NCI-H446 (cell line): Measurements from ENCODE around the gene PITPNM3.

Experiments used
- DNase-seq, 2 experiments: peaks; one replicate each; lab custom pipeline; 2025; lab: John Stamatoyannopoulos, UW

Gene PITPNM3

DNA sequence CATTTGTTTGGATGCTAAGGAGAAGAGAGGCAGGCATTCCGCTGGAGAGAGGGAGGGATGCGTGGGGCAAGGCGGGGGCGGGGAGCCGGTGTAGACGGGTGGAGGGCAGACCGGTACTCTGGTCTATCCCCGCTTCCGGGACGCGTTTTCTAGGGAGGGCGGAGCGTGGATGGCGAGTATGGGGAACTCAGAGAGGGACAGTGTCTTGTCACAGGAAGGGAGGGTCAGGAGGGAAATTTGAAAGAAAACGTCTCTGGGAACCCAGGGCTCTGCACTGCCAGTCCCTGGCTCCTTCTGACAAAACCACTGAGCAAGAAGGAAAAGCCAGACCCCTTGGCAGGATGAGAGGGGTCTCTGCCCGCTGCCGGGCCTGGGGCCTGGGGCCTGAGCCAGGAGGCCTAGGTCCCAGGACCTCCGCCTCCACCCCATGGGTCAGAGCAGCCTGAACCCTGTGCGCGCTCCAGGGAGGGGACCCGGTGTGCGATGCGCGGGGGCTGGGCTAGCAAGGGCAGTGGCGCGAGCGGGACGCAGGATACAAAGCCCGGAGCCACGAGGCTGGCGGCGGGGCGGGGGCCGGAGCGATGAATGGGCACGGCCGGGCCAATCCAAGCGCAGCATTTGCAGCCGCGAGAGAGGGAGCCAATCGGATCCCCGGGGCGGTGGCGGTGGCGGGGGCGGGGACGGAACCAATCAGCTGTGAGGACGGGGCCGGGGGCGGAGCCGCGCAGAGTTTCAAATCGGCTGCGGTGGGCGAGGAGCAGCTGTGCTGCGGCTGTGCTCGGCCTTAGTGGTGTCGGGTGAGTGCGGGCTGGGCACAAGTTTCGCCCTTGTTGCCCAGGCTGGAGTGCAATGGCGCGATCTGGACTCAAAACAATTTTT lies 112.4 kb downstream of the PITPNM3 start, which contains the start of gene PIMREG:
Gene PIMREG (plus strand): TSS at position 764 of the 879 bp plus-strand sequence. CDS start 656 bp downstream, outside the sequence.
- peak; percentile 90 to 96 for DNase-seq

GRCh38 chr17:6442775-6443174 lies 113.6 kb downstream of the PITPNM3 start:
- no peak for DNase-seq

GRCh38 chr17:6439951-6440350 lies 116.4 kb downstream of the PITPNM3 start:
- DNase-seq = no peak

DNA sequence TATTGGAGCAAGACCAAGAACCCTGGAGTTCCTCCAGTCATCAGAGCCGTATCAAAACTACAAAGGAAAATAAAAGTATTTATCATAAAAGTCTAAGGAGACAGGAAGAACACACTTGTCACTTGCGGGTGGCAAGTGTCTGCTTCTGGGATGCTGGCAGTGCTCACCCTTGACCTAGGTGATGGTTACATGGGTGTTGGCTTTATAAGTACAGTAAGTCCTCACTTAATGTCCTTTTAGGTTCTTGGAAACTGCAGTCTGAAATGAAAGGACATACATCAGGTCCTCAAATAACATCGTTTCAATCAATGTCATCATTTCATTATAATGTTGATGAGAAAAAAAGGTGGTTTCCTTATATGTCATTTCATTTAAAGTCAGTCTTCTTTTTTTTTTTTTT lies 118.4 kb downstream of the PITPNM3 start:
- DNase-seq = no peak

DNA sequence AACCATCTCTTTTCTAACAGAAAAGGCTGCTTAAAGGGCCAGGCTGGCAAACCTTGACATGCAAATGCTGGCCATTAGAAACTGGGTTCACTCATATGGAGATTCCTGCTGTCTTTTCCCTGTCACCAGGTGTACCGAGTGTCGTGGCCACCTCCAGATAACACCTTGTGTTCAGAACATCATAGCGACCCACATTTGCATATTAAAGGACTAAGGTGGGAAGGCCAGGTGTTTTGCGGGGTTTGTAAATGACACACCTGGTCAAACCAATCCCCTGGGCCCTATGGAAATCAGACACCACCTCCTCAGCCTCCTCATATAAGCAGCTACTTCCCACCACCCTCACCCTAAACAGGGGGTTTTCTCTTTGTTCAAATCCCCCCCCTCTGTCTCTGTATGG lies 118.9 kb downstream of the PITPNM3 start:
- DNase-seq = no peak

- DNase-seq = peak; percentile 3 to 77
These were observed 120.4 kb downstream of the PITPNM3 start for GRCh38 chr17:6435968-6436367.

DNA sequence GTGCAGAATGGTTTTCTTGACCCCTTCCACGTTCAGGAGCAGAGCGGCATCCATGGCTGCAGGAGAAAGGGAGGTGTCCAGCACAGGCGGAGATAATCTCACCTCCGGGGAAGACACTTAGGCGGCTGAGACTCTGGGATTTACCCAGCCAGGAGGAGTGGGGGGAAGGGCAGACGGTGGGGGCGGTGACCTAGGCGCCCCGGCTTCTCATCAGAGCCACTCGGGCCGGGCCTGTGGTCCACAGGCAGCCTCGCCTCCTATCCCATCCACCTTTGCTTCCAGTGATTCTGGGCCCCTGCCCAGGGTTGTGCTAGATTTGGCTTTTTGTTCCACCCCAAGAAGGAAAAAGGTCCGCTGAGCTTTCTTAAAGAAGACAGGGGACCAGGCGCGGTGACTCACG lies 121.3 kb downstream of the PITPNM3 start, which contains the start of gene AIPL1:
Gene AIPL1 (minus strand): TSS at position 71 of the 400 bp plus-strand sequence. CDS start 17 bp downstream, at position 54.
- DNase-seq = no peak

GRCh38 chr17:6430769-6431168 lies 125.6 kb downstream of the PITPNM3 start:
- DNase-seq = no peak

GRCh38 chr17:6429266-6429665 lies 127.1 kb downstream of the PITPNM3 start:
- no peak for DNase-seq

DNA sequence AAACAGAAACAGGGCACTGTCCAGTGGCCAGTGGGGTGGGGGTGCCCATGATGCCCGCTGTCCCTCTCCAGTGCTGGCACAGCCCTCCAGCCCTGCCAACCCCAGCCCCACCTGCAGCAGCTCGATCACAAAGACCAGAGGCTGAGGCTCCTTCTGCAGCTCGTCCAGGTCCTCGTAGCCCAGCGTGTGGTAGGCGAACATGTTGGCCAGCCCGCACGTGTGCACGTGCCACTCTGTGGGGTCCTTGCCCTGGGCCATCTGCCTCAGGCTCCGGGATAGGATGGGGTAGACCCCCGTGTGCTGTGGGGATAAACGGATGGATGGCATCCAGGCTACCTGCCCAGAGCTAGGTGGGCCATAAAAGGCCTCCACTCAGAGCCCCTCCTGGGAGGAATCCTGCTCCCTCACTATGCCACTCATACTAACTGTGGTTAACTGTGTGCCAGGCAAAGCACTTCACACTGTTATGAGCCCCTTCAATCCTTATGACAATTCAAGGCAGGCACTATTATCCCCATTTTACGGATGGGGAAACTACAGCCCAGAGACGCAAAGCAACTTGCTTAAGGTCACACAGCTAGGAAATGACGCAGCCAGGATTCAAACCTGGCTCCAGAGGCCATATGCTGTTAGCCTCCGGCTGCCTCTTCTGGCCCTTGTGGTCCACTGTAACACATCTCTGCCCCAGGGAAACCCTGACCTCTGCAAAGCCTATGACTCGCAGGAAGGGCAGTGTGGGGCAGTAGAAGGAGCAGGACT lies 128.0 kb downstream of the PITPNM3 start:
- no peak for DNase-seq

GRCh38 chr17:6427279-6427781 lies 129.0 kb downstream of the PITPNM3 start:
- no peak for DNase-seq

- no peak for DNase-seq
These were observed 129.8 kb downstream of the PITPNM3 start for GRCh38 chr17:6426356-6427101.

DNA sequence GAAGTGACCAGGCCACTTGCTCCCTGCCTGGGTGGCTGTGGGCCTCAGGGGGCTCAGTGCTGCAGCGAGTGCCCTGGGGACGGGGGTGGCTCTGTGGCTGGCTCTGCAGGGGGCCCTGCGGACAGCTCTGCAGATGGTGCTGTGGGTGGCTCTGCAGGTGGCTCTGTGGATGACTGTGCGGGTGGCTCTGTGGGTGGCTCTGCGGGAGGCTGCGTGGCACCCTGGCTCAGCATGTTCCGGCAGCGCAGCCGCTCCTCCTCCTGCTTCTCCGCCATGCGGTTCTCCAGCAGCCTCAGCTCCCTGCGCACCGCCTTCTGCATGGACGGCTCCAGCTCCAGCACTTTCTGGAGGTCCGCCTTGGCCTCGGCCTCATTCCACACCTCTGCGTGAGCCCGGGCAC lies 130.9 kb downstream of the PITPNM3 start:
- DNase-seq = no peak

DNA sequence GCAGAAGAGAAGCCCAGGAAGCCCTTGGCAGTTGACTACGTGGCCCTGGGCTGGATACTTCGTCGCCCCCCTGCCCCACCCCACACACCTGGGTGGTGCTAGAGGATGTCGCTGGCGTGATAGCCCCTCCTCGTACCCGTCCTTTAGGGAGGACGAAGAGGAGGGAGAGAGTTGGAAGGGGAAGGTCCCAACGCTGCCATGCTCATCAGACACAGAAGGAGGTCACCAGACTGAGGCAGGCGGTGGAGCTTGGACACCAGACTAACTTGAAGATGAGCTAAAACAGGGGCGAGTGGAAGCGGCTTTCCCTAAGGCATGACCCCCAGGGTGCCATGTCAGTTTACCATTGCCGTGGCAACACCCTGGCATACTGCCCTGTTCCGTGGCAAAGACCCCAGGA lies 132.4 kb downstream of the PITPNM3 start:
- no peak for DNase-seq

DNA sequence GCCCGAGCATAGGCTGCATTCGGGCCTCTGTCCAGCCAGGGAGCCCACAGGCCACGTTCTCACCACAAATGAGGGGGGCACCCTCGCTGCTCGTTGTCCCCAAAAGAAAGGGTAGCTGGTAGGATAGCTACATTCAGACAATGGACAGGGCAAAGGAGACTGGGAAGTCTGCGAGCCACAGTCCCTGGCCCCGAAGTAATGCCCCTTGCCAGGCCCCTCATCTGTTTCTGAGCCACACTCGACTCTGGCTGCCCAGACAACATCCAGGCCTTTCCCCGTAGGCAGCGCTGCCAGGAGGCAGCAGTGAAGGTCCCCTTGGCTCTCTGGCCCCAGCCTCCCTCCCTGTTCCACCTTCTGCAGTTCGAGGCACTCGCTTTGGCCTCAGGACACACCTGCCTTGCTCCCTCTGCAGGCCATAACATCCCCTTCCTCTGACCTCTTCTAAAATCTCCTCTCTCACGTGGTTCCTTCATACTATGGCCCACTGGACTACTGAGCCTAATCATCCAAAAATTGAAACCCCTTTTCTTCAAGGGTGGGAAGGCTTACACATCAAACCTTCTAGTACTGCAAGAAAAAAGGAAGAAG lies 133.6 kb downstream of the PITPNM3 start:
- DNase-seq = no peak

GRCh38 chr17:6421700-6422604 lies 134.4 kb downstream of the PITPNM3 start:
- peak; percentile 55 to 80 for DNase-seq

- peak in 1 of 2 experiments; percentile 8 for DNase-seq
These were observed 136.1 kb downstream of the PITPNM3 start for GRCh38 chr17:6420173-6420641.

GRCh38 chr17:6415616-6416015 lies 140.7 kb downstream of the PITPNM3 start:
- no peak for DNase-seq

DNA sequence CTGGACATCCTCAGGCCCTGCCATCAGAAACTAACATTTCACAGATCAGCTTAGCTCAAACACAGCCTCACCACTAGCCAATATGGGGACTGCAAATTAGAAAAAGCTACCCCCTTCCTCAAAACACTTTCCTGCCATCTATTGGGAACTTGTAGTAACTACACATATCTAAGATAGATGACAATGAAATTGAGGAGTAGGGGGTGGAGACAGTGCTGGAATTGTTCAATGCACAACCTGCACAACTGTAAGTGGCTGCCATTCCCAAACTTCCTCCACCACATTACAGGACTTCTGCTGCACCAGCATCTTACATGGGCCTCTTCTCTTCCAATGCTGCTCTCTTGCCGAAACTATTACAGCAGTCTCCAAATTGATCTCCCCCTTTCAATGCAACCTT lies 143.3 kb downstream of the PITPNM3 start:
- peak; percentile 28 to 80 for DNase-seq

DNA sequence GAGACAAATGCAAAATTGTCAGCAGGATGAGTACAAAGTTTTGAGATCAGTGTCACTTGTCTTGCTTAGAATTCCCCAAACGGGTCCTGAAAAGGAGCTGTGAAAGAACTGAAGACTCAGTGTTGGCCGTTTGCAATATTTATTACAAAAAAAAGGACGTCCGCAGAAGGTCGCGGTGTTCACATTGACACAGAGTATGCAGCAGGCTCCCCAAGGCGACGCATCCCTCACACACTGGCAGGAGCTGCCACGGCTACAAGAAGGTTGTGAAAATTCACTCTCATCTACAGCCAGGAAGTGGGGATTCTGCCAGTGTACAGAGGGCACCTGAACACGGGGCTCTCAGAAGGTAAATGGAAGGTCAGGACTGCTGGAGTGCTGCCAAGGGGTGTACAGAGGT lies 147.6 kb downstream of the PITPNM3 start:
- DNase-seq = no peak
